ENCODE data around the gene CYP4F22.
"Not testable (repeated sequence)": the region's sequence is repeated elsewhere in the genome, so short reads cannot be mapped to it uniquely, and the experiment has no call there.

Gene CYP4F22

GRCh38 chr19:15577184-15577771 lies 69.0 kb downstream of the CYP4F22 start:
- no peak for DNase-seq

DNA sequence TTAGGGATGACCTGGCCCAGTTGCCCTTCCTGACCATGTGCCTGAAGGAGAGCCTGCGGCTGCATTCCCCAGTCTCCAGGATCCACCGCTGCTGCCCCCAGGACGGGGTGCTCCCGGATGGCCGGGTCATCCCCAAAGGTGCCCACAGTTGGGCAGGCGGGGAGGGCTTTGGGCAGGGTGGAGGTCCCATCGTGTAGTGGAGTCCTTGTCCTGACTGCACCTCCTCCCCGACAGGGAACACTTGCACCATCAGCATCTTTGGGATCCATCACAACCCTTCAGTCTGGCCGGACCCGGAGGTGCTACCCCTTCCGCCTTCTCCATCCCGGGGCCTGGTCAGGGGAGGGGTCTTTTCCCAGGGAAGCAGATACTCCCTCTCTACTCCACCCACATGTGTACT lies 75.0 kb downstream of the CYP4F22 start:
- DNase-seq: no peak

GRCh38 chr19:15584095-15584494 lies 75.8 kb downstream of the CYP4F22 start:
- no peak for DNase-seq

GRCh38 chr19:15584541-15585115 lies 76.3 kb downstream of the CYP4F22 start:
- DNase-seq: peak; percentile 38

GRCh38 chr19:15587663-15588062 lies 79.3 kb downstream of the CYP4F22 start:
- DNase-seq: no peak

DNA sequence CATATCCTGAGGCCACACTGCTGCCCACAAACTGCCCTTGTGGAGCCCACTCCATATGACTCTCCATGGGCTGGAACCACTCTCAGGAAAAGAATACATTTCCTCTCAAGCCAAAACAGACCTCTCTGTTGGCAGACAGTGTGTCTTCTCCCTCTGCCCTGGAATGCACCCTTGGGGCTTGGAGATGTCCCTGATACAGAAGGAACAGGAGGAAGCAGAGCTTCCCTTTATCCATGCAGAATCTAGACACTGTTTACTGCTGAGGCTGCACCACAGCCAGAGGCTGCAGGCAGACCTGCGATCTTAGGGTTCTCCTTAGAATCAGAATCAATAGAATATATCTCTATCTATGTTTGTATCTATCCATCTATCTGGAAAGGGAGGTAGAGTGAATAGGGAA lies 79.9 kb downstream of the CYP4F22 start:
- no peak for DNase-seq

DNA sequence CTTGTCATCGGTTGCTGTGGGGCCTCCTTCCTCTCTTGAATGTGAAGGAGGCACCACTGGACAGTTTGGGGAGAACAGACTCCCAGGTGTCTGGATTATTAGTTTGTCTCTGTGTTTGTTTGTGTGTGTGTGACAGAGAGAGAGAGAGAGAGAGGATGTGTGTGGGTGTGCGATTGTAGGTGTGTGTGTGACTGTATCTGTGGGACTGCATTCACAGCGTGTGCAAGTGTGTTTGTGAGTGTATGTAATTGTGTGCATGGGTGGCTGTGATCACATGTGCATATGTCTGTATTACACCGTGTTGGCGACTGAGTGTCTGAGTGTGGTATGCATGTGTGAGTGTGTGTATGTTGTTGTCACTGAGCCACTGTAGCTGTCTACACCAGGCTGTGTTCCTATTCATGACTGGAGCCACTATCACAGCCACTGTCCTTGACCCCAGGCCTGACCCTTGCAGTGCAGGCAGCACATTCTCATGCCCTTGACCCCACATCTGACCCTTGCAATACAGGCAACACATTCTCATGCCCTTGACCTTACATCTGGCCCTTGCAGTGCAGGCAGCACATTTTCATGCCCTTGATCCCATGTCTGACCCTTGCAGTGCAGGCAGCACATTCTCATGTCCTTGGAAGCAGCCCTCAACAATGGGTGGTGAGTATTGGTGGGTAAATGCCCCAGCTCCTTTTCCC lies 81.6 kb downstream of the CYP4F22 start:
- no peak for DNase-seq

DNA sequence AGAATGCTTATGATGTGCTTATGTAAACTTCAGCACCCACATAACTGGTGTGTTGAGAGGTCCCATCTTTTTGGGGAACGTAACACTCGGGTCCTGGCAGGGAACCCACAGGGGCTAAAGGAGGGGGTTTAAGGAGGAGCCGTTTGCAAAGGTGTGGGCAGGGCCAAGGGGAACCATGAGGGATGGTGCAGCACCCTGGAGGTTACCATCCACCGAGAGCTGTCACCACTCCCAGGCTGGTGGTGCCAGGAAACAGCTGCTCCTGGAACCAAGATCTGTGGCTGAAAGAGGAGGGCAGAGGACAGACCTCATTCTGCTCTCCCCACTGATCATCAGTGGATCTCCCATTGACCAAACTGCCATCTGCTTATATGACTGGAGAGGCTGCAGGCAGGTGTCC lies 83.5 kb downstream of the CYP4F22 start:
- no peak for DNase-seq

DNA sequence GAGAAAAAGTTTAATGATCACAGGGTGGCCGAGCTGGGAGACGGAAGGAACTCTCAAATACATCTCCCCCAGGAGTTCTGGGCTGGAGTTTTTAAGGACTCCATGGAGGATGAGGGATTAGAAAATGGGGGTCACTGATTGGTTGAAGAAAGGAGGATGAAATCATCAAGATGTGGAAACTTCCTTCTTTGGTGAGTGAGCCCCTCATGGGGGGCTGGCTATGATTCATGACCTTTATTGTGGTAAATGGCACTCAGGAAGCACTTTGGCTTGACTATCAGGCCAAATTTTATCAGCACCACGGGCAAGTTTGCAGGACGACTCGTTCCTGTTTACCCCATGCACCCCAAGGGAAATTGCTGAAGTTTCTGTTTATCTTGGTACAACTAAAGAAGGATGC lies 84.2 kb downstream of the CYP4F22 start:
- DNase-seq: not testable (repeated sequence)

DNA sequence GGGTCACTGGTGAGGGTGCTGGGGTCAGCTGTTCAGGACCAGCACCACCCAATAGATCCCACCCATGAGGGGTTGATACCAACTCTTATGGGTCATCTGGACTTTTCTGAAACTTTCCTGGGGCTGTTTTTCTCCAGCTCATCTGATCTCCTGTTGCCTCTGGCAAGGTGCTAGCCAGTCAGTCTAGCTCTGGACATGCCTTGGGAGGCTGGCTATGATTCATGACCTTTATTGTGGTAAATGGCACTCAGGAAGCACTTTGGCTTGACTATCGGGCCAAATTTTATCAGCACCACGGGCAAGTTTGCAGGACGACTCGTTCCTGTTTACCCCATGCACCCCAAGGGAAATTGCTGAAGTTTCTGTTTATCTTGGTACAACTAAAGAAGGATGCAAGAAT lies 85.4 kb downstream of the CYP4F22 start:
- not testable (repeated sequence) for DNase-seq

GRCh38 chr19:15595069-15595468 lies 86.7 kb downstream of the CYP4F22 start:
- no peak for DNase-seq

Measured in kidney glomerular epithelial cell (primary cell).